Immature natural killer cell (primary cell): ENCODE measurements around the gene GOLGA8Q. TPM values are rescaled to one million over a fixed set of nuclear protein-coding genes. Genes with fewer than 3 reads are reported as not detected.
"Not testable (repeated sequence)": the region's sequence is repeated elsewhere in the genome, so short reads cannot be mapped to it uniquely, and the experiment has no call there.

ENCODE experiments used
- DNase-seq, 3 donors: peaks; one replicate each; pipeline ENCODE4 v3.0.0; 2022; ENCODE audit warnings: mixed read lengths in 1 of 3
- H3K27ac Mint-ChIP-seq, 6 donors: one replicate each; pipeline ENCODE4 v1.8.0; 2020; ENCODE audit warnings: mixed read lengths in 6 of 6, mild to moderate bottlenecking in 5 of 6, inconsistent platforms in 4 of 6, moderate library complexity in 3 of 6
- H3K27me3 Mint-ChIP-seq, 3 donors: one replicate each; pipeline ENCODE4 v1.8.0; 2020 to 2021; ENCODE audit warnings: low read depth in 3 of 3, mild to moderate bottlenecking in 3 of 3, mixed read lengths in 3 of 3, moderate library complexity in 3 of 3, inconsistent platforms in 1 of 3
- H3K36me3 Mint-ChIP-seq, 3 donors: one replicate each; pipeline ENCODE4 v1.8.0; 2020; ENCODE audit warnings: mixed read lengths in 3 of 3, inconsistent platforms in 2 of 3, mild to moderate bottlenecking in 2 of 3
- H3K4me1 Mint-ChIP-seq, 2 donors: one replicate each; pipeline ENCODE4 v1.8.0; 2020; ENCODE audit warnings: inconsistent platforms in 2 of 2, mild to moderate bottlenecking in 2 of 2, mixed read lengths in 2 of 2, moderate library complexity in 1 of 2
- H3K4me3 Mint-ChIP-seq, 5 donors: one replicate each; pipeline ENCODE4 v1.8.0; 2020; ENCODE audit warnings: mild to moderate bottlenecking in 5 of 5, mixed read lengths in 5 of 5, inconsistent platforms in 3 of 5, moderate library complexity in 3 of 5
- H3K9me3 Mint-ChIP-seq, 6 donors: one replicate each; pipeline ENCODE4 v1.8.0; 2020; ENCODE audit warnings: mild to moderate bottlenecking in 6 of 6, mixed read lengths in 6 of 6, inconsistent platforms in 4 of 6, moderate library complexity in 3 of 6
- polyA plus RNA-seq, 3 donors: library from polyadenylated mRNA; unstranded; fragments of 300-500 nt; fragmentation: Illumina TruSeq; gene quantifications; one replicate each; pipeline ENCODE4 v1.2.3, GENCODE V29; 2021

The GOLGA8Q gene
- 1 to 10 TPM in 1 of 3 donors, under 1 TPM in 2; 0.43 to 1.6 (median 0.52) TPM for polyA plus RNA-seq

- H3K27ac Mint-ChIP-seq, H3K9me3 Mint-ChIP-seq, H3K27me3 Mint-ChIP-seq, DNase-seq, H3K4me3 Mint-ChIP-seq, H3K4me1 Mint-ChIP-seq, H3K36me3 Mint-ChIP-seq: not testable (repeated sequence)
These were observed at the start of gene GOLGA8Q for GRCh38 chr15:30551750-30552149. GOLGA8Q (plus strand) TSS chr15:30552050; CDS start chr15:30552078, 28 bp downstream.

GRCh38 chr15:30502904-30503781, 48.7 kb upstream of the GOLGA8Q start:
- not testable (repeated sequence) for H3K9me3 Mint-ChIP-seq, H3K27ac Mint-ChIP-seq, DNase-seq

GRCh38 chr15:30504162-30504843, 47.5 kb upstream of the GOLGA8Q start:
- not testable (repeated sequence) for DNase-seq, H3K4me3 Mint-ChIP-seq, H3K9me3 Mint-ChIP-seq, H3K36me3 Mint-ChIP-seq, H3K27me3 Mint-ChIP-seq, H3K27ac Mint-ChIP-seq, H3K4me1 Mint-ChIP-seq

More at GRCh38 chr15:30502904-30503781, 48.7 kb upstream of the GOLGA8Q start:
- not testable (repeated sequence) for H3K4me1 Mint-ChIP-seq, H3K36me3 Mint-ChIP-seq, H3K27me3 Mint-ChIP-seq, H3K4me3 Mint-ChIP-seq

- H3K9me3 Mint-ChIP-seq, H3K4me3 Mint-ChIP-seq, DNase-seq, H3K4me1 Mint-ChIP-seq, H3K27me3 Mint-ChIP-seq, H3K27ac Mint-ChIP-seq, H3K36me3 Mint-ChIP-seq: not testable (repeated sequence)
These were observed 37.3 kb upstream of the GOLGA8Q start for GRCh38 chr15:30514545-30514944.

GRCh38 chr15:30523453-30524243, 28.2 kb upstream of the GOLGA8Q start:
- not testable (repeated sequence) for H3K4me3 Mint-ChIP-seq, H3K27ac Mint-ChIP-seq, H3K36me3 Mint-ChIP-seq, H3K4me1 Mint-ChIP-seq, H3K27me3 Mint-ChIP-seq, H3K9me3 Mint-ChIP-seq, DNase-seq

GRCh38 chr15:30525912-30526311, 25.9 kb upstream of the GOLGA8Q start:
- H3K4me1 Mint-ChIP-seq, H3K36me3 Mint-ChIP-seq, H3K27me3 Mint-ChIP-seq, H3K9me3 Mint-ChIP-seq, H3K27ac Mint-ChIP-seq, DNase-seq, H3K4me3 Mint-ChIP-seq: not testable (repeated sequence)

GRCh38 chr15:30529049-30529448, 22.8 kb upstream of the GOLGA8Q start:
- H3K9me3 Mint-ChIP-seq, H3K27me3 Mint-ChIP-seq, H3K4me1 Mint-ChIP-seq, H3K27ac Mint-ChIP-seq, H3K36me3 Mint-ChIP-seq, DNase-seq, H3K4me3 Mint-ChIP-seq: not testable (repeated sequence)

- H3K4me3 Mint-ChIP-seq, H3K27ac Mint-ChIP-seq, H3K27me3 Mint-ChIP-seq, H3K4me1 Mint-ChIP-seq, H3K36me3 Mint-ChIP-seq, H3K9me3 Mint-ChIP-seq, DNase-seq: not testable (repeated sequence)
These were observed 15.1 kb downstream of the GOLGA8Q start for GRCh38 chr15:30566949-30567348.

- DNase-seq, H3K27ac Mint-ChIP-seq, H3K4me1 Mint-ChIP-seq: not testable (repeated sequence)
These were observed 21.2 kb downstream of the GOLGA8Q start for GRCh38 chr15:30573012-30573491.

GRCh38 chr15:30579394-30579970, 27.6 kb downstream of the GOLGA8Q start:
- not testable (repeated sequence) for H3K36me3 Mint-ChIP-seq, H3K4me1 Mint-ChIP-seq, H3K27ac Mint-ChIP-seq, DNase-seq, H3K4me3 Mint-ChIP-seq, H3K27me3 Mint-ChIP-seq, H3K9me3 Mint-ChIP-seq

More at GRCh38 chr15:30573012-30573491, 21.2 kb downstream of the GOLGA8Q start:
- not testable (repeated sequence) for H3K27me3 Mint-ChIP-seq, H3K9me3 Mint-ChIP-seq, H3K4me3 Mint-ChIP-seq, H3K36me3 Mint-ChIP-seq

GRCh38 chr15:30580716-30581115, 28.9 kb downstream of the GOLGA8Q start:
- not testable (repeated sequence) for H3K27ac Mint-ChIP-seq, H3K9me3 Mint-ChIP-seq, DNase-seq, H3K36me3 Mint-ChIP-seq, H3K4me1 Mint-ChIP-seq, H3K27me3 Mint-ChIP-seq, H3K4me3 Mint-ChIP-seq

GRCh38 chr15:30598953-30599352, 47.1 kb downstream of the GOLGA8Q start:
- H3K27ac Mint-ChIP-seq, H3K36me3 Mint-ChIP-seq, H3K4me3 Mint-ChIP-seq, H3K4me1 Mint-ChIP-seq, H3K27me3 Mint-ChIP-seq, DNase-seq, H3K9me3 Mint-ChIP-seq: not testable (repeated sequence)

- not testable (repeated sequence) for H3K4me1 Mint-ChIP-seq, H3K27ac Mint-ChIP-seq, H3K36me3 Mint-ChIP-seq, DNase-seq, H3K4me3 Mint-ChIP-seq, H3K27me3 Mint-ChIP-seq, H3K9me3 Mint-ChIP-seq
These were observed 51.9 kb downstream of the GOLGA8Q start, which contains the start of gene GOLGA8H for GRCh38 chr15:30603796-30604195. GOLGA8H (plus strand) TSS chr15:30604028; CDS start chr15:30604126, 98 bp downstream.
